H1 (cell line): ENCODE measurements around the gene TIMM22. TPM values are rescaled to one million over a fixed set of nuclear protein-coding genes. Genes with fewer than 3 reads are reported as not detected.

Source experiments
- CTCF ChIA-PET: fragments of 300-600 bp; sonication (Branson Sonifier 250); formaldehyde crosslinking; loops from one replicate; lab custom pipeline; 2021; ENCODE audit not compliant: partially characterized antibody; lab: Charles Lee
- POLR2A ChIA-PET: fragments of 300-600 bp; sonication (Branson Sonifier 250); formaldehyde crosslinking; loops from one replicate; lab custom pipeline; 2021; ENCODE audit warnings: inconsistent platforms; ENCODE audit not compliant: partially characterized antibody; lab: Charles Lee
- DNase-seq, 2 experiments: peaks; one replicate each; pipeline versions ENCODE4 v3.0.0 to v3.0.0-alpha.2; 2010 to 2022; ENCODE audit warnings: low spot score in 2 of 2, low read depth in 1 of 2, mixed read lengths in 1 of 2
- FAIRE-seq: peaks from 2 replicates; lab custom pipeline; 2011; peaks lifted over from hg19 to GRCh38; lab: Jason Lieb, UNC
- H2AFZ ChIP-seq: 2 replicates; pipeline ENCODE4 v1.8.1; 2012; ENCODE audit warnings: low read length, inconsistent platforms
- H2AK5ac ChIP-seq: 2 replicates; pipeline ENCODE4 v1.6.1; 2013; ENCODE audit warnings: low read depth, low read length
- H2BK120ac ChIP-seq: replicated peaks from 2 replicates; pipeline ENCODE3; 2013; ENCODE audit warnings: low read depth, low read length, inconsistent platforms
- H2BK12ac ChIP-seq: 2 replicates; pipeline ENCODE4 v1.6.1; 2013; ENCODE audit warnings: low read depth, low read length
- H2BK15ac ChIP-seq: 2 replicates; pipeline ENCODE4 v1.6.1; 2013; ENCODE audit warnings: low read length
- H2BK20ac ChIP-seq: 2 replicates; pipeline ENCODE4 v1.6.1; 2013; ENCODE audit warnings: low read length
- H2BK5ac ChIP-seq: 2 replicates; pipeline ENCODE4 v1.6.1; 2013; ENCODE audit warnings: low read depth, low read length
- H3K14ac ChIP-seq: 2 replicates; pipeline ENCODE4 v1.6.1; 2013; ENCODE audit warnings: inconsistent platforms; ENCODE audit not compliant: insufficient read length
- H3K18ac ChIP-seq: 2 replicates; pipeline ENCODE4 v1.6.1; 2013; ENCODE audit warnings: low read length; ENCODE audit errors: extremely low read depth
- H3K23ac ChIP-seq: 2 replicates; pipeline ENCODE4 v1.6.1; 2013; ENCODE audit warnings: inconsistent platforms; ENCODE audit not compliant: insufficient read length
- H3K23me2 ChIP-seq: 2 replicates; pipeline ENCODE4 v1.6.1; 2013; ENCODE audit warnings: low read depth, low read length
- H3K27ac ChIP-seq: 2 replicates; pipeline ENCODE4 v1.6.1; 2011; ENCODE audit warnings: low read depth, low read length, inconsistent platforms
- H3K27me3 ChIP-seq, 4 experiments: replicated peaks in 1 of 4; 1 replicate in 1 of 4; 2 replicates in 3 of 4; pipeline versions ENCODE4 v1.6.1 to v1.8.1; 2011 to 2013; ENCODE audit warnings: low read length in 3 of 4, mild to moderate bottlenecking in 3 of 4, inconsistent platforms in 2 of 4, mixed read lengths in 2 of 4, moderate library complexity in 1 of 4; ENCODE audit not compliant: control insufficient read depth in 3 of 4, insufficient read depth in 3 of 4; ENCODE audit errors: extremely low read depth in 1 of 4
- H3K36me3 ChIP-seq, 4 experiments: 2 replicates each; pipeline versions ENCODE4 v1.6.1 to v1.8.1; 2011 to 2013; ENCODE audit warnings: mild to moderate bottlenecking in 4 of 4, low read length in 3 of 4, moderate library complexity in 2 of 4, control low read depth in 1 of 4, inconsistent platforms in 1 of 4; ENCODE audit not compliant: insufficient read depth in 4 of 4, control insufficient read depth in 2 of 4
- H3K4ac ChIP-seq: replicated peaks from 2 replicates; pipeline ENCODE3; 2013; ENCODE audit warnings: low read length, low read depth, mixed read lengths, inconsistent platforms; ENCODE audit not compliant: insufficient read length
- H3K4me1 ChIP-seq, 4 experiments: replicated peaks in 1 of 4; 1 replicate in 1 of 4; 2 replicates in 3 of 4; pipeline versions ENCODE4 v1.6.1 to v1.8.1; 2011 to 2013; ENCODE audit warnings: low read length in 3 of 4, inconsistent platforms in 2 of 4, mixed read lengths in 1 of 4; ENCODE audit not compliant: insufficient read depth in 4 of 4, control insufficient read depth in 3 of 4
- H3K4me2 ChIP-seq, 2 experiments: 2 replicates each; pipeline versions ENCODE4 v1.6.1 to v1.8.1; 2011 to 2013; ENCODE audit warnings: low read depth in 2 of 2, low read length in 2 of 2, control low read depth in 1 of 2, inconsistent platforms in 1 of 2, mild to moderate bottlenecking in 1 of 2; ENCODE audit not compliant: insufficient read depth in 1 of 2
- H3K4me3 ChIP-seq, 4 experiments: fragments of 200-600, 300-600 bp in 1 of 4; sonication (generic), shearing (Covaris generic), sonication (Bioruptor Twin) in 1 of 4; 2 replicates each; pipeline versions ENCODE4 v1.5.1 to v1.8.1; 2011 to 2016; ENCODE audit warnings: low read length in 4 of 4, low read depth in 3 of 4, control low read depth in 2 of 4, inconsistent platforms in 2 of 4, mild to moderate bottlenecking in 2 of 4, mixed read lengths in 1 of 4, moderate library complexity in 1 of 4; ENCODE audit not compliant: insufficient read depth in 2 of 4; ENCODE audit errors: extremely low read depth in 1 of 4
- H3K56ac ChIP-seq: replicated peaks from 2 replicates; pipeline ENCODE3; 2013; ENCODE audit warnings: low read depth, mild to moderate bottlenecking, mixed read lengths, low read length, inconsistent platforms; ENCODE audit not compliant: insufficient read length
- H3K79me1 ChIP-seq: 2 replicates; pipeline ENCODE4 v1.6.1; 2013; ENCODE audit warnings: low read depth, low read length, control low read depth
- H3K79me2 ChIP-seq, 2 experiments: 2 replicates each; pipeline versions ENCODE4 v1.6.1 to v1.8.1; 2012 to 2013; ENCODE audit warnings: low read length in 2 of 2, mild to moderate bottlenecking in 2 of 2, inconsistent platforms in 1 of 2; ENCODE audit not compliant: insufficient read depth in 2 of 2, control insufficient read depth in 1 of 2
- H3K9ac ChIP-seq, 4 experiments: replicated peaks in 1 of 4; 1 replicate in 1 of 4; 2 replicates in 3 of 4; pipeline versions ENCODE4 v1.6.1 to v1.8.1; 2011 to 2013; ENCODE audit warnings: low read depth in 3 of 4, low read length in 3 of 4, control low read depth in 2 of 4, mild to moderate bottlenecking in 2 of 4, moderate library complexity in 2 of 4, inconsistent platforms in 1 of 4; ENCODE audit errors: extremely low read depth in 1 of 4
- H3K9me3 ChIP-seq, 2 experiments: 2 replicates each; pipeline versions ENCODE4 v1.6.1 to v1.8.1; 2012 to 2013; ENCODE audit warnings: mild to moderate bottlenecking in 2 of 2, moderate library complexity in 2 of 2, control low read depth in 1 of 2, inconsistent platforms in 1 of 2, low read depth in 1 of 2, low read length in 1 of 2, mixed read lengths in 1 of 2; ENCODE audit not compliant: insufficient read depth in 2 of 2
- H4K20me1 ChIP-seq, 2 experiments: replicated peaks in 1 of 2; 2 replicates each; pipeline versions ENCODE3 to v1.8.1; 2011 to 2013; ENCODE audit warnings: inconsistent platforms in 2 of 2, low read length in 2 of 2, mild to moderate bottlenecking in 1 of 2; ENCODE audit not compliant: insufficient read depth in 2 of 2, control insufficient read depth in 1 of 2
- H4K5ac ChIP-seq: 2 replicates; pipeline ENCODE4 v1.6.1; 2013; ENCODE audit warnings: low read length, low read depth, mixed read lengths, inconsistent platforms; ENCODE audit not compliant: insufficient read length
- H4K8ac ChIP-seq: 2 replicates; pipeline ENCODE4 v1.8.0; 2013; ENCODE audit warnings: mild to moderate bottlenecking, moderate library complexity, low read length, inconsistent platforms; ENCODE audit not compliant: insufficient read depth; ENCODE audit errors: extremely low read depth
- H4K91ac ChIP-seq: replicated peaks from 2 replicates; pipeline ENCODE3; 2013; ENCODE audit warnings: low read length, mixed read lengths, inconsistent platforms; ENCODE audit not compliant: insufficient read length
- CHD1 ChIP-seq: IDR thresholded peaks from 2 replicates; pipeline ENCODE4 v1.6.1; 2012; ENCODE audit warnings: low read depth, low read length, improper control_type of control experiment
- HDAC6 ChIP-seq: IDR thresholded peaks from one replicate; pipeline ENCODE4 v1.7.1; 2012; ENCODE audit warnings: low read depth, mild to moderate bottlenecking, inconsistent platforms, low read length, moderate library complexity
- JUN ChIP-seq: IDR thresholded peaks from 2 replicates; pipeline ENCODE4 v1.6.1; 2011; ENCODE audit warnings: low read depth, mild to moderate bottlenecking, improper control_type of control experiment, low read length
- POU5F1 ChIP-seq: IDR thresholded peaks from 2 replicates; pipeline ENCODE4 v1.6.1; 2011; ENCODE audit warnings: low read depth, mild to moderate bottlenecking, low read length, moderate library complexity
- RNF2 ChIP-seq: fragments of 200-900, 300-1000 bp; sonication (generic); IDR thresholded peaks from 2 replicates; pipeline ENCODE4 v1.7.1; 2016; ENCODE audit warnings: borderline replicate concordance, low read depth, mild to moderate bottlenecking, antibody characterized with exemption, low read length; ENCODE audit not compliant: poor library complexity, severe bottlenecking; ENCODE audit errors: missing control alignments
- SUZ12 ChIP-seq: fragments of 200-600 bp; sonication (generic); IDR thresholded peaks from 2 replicates; pipeline ENCODE4 v1.6.1; 2012; ENCODE audit warnings: mild to moderate bottlenecking, inconsistent platforms, low read length, moderate library complexity, mixed read lengths
- WGBS, 2 experiments: shearing (Covaris generic) in 1 of 2; methylation state at CpG; one replicate each; pipeline versions ENCODE4 v1.1.6 to v1.1.7; 2013 to 2015; ENCODE audit warnings: low lambda C conversion rate in 2 of 2, mixed read lengths in 2 of 2, inconsistent platforms in 1 of 2, low coverage in 1 of 2, missing lambda C conversion rate in 1 of 2; ENCODE audit not compliant: insufficient replicate concordance in 2 of 2, insufficient coverage in 1 of 2, insufficient read length in 1 of 2; ENCODE audit errors: extremely low coverage in 1 of 2, missing lambda C conversion rate in 1 of 2; 5-methylcytosine and 5-hydroxymethylcytosine counted together
- polyA plus RNA-seq, 7 experiments: library from polyadenylated mRNA; depleted of rRNA in 3 of 7; stranded (reverse) in 5 of 7; unstranded in 2 of 7; fragments of >200 nt in 5 of 7; fragments of 200-250 nt in 2 of 7; gene quantifications; 1 replicate in 5 of 7; 2 replicates in 1 of 7; 4 replicates in 1 of 7; pipeline versions ENCODE4 v1.2.1 to v1.2.3, GENCODE V29; 2011 to 2013; ENCODE audit warnings: missing spikeins in 2 of 7, mixed read lengths in 2 of 7
- total RNA-seq: library from RNA; stranded (reverse); fragmentation: NEBNext Ultra II Directional; extraction: Animal tissue kit (Norgen Biotek cat#: 25700); gene quantifications from 2 replicates; pipeline ENCODE4 v1.2.1, GENCODE V29; 2021

TIMM22 gene
- total and polyA plus RNA-seq, 2 of the 8 experiments (the other 6 are each of a cell fraction or from before 2014, with no cell fraction given), result 13.8 to 17.4 TPM

GRCh38 chr17:964876-965275, 32.1 kb upstream of the TIMM22 start:
- no peak for FAIRE-seq
- Histone ChIP-seq H2BK5ac (peak overlapping the region; percentile 38; the same call in 1 of the 2 replicates), H3K9ac (no peak overlapping the region), H3K14ac (no peak overlapping the region), H2BK20ac (no peak overlapping the region), H3K27me3 (no peaks in the 10 kb centered on the region), H3K79me2 (peaks cover 24 to 85% of the 10 kb centered on the region in 2 experiments), H4K91ac (no peak overlapping the region), H3K4ac (no peak overlapping the region), H3K4me1 (peaks cover 9 to 30% (median 25%) of the 10 kb centered on the region in 4 experiments), H3K4me3 (no peak overlapping the region)
- POLR2A ChIA-PET, result interaction anchor here (1.1 to 2.5 kb wide), 7 partner anchors 9 to 113 kb away, joined by 3 to 13 read pairs (median 3); no protein-coding TSS in a partner anchor
- TF ChIP-seq POU5F1, result no peak
- no peak for TF ChIP-seq RNF2
- no peak for TF ChIP-seq CHD1
- no peak for TF ChIP-seq SUZ12
- TF ChIP-seq JUN, result no peak
- TF ChIP-seq HDAC6, result no peak
- TF ChIP-seq, all 59 proteins: peak for 0
- Histone ChIP-seq H3K56ac (no peak overlapping the region), H3K27ac (no peak overlapping the region), H2BK120ac (no peak overlapping the region), H2AFZ (no peak overlapping the region), H3K9me3 (no peaks in the 10 kb centered on the region), H3K79me1 (peaks cover 17% of the 10 kb centered on the region), H2BK15ac (no peak overlapping the region), H4K20me1 (peaks cover 7 to 13% of the 10 kb centered on the region in 2 experiments), H3K4me2 (peak overlapping the region in 1 of 2 experiments; percentile 65; a peak in 2 of 4 replicates), H2AK5ac (peak overlapping the region; percentile 82; the same call in 1 of the 2 replicates), H2BK12ac (no peak overlapping the region), H3K18ac (0 out of 2 replicates have a peak overlapping the region, but pooled peaks have one; percentile 39), H3K36me3 (no peaks in the 10 kb centered on the region; a peak in 2 of 8 replicates), H4K5ac (no peak overlapping the region), H3K23ac (no peak overlapping the region), H4K8ac (no peak overlapping the region), H3K23me2 (no peaks in the 10 kb centered on the region)
- CTCF ChIA-PET, result interaction anchor here (0.7 to 2.0 kb wide), 8 partner anchors 9 to 169 kb away, joined by 3 to 9 read pairs (median 4); no protein-coding TSS in a partner anchor
- no peak for DNase-seq
- 71% methylated on average over 14 of the region's 14 CpGs; no CpG with 5 or more reads in 1 of the 2 experiments for WGBS, 2 experiments
